K562 (cell line): ENCODE data around the gene PSMB7. TPM values are rescaled to one million over a fixed set of nuclear protein-coding genes. Genes with fewer than 3 reads are reported as not detected.

Experiments used
- ATAC-seq: fragments of 200-7000 bp; cut with Tn5 transposase; 3 replicates; pipeline ENCODE4 v1.9.1; 2020; ENCODE audit warnings: moderate library complexity
- BruUV-seq: library from RNA; stranded (reverse); fragments of 400-500 nt; replicated peaks from 2 replicates; lab custom pipeline; 2021; lab: Mats Ljungman, UMichigan
- CTCF ChIA-PET: fragments of 300-600 bp; formaldehyde crosslinking; extraction: SDS; loops from one replicate; lab custom pipeline; 2021; ENCODE audit warnings: low intra/inter-chr PET ratio; lab: Yijun Ruan, JAX
- POLR2A ChIA-PET: fragments of 300-600, 350-650 bp; sonication (Branson Sonifier 250); formaldehyde crosslinking; extraction: SDS; loops from one replicate; lab custom pipeline; 2021; ENCODE audit warnings: antibody characterized with exemption, inconsistent platforms; lab: Yijun Ruan, JAX
- DNase-seq, 4 experiments: peaks; one replicate each; pipeline versions ENCODE4 v3.0.0 to v3.0.0-alpha.2; 2011 to 2018; ENCODE audit warnings: low spot score in 3 of 4, mixed read lengths in 3 of 4; ENCODE audit errors: extremely low read depth in 1 of 4
- FAIRE-seq: peaks from 2 replicates; lab custom pipeline; 2011; peaks lifted over from hg19 to GRCh38; lab: Jason Lieb, UNC
- H2AFZ ChIP-seq: 2 replicates; pipeline ENCODE4 v1.6.0; 2011; ENCODE audit warnings: low read depth, low read length, control low read depth, inconsistent platforms
- H3K27ac ChIP-seq: fragments of 200-600 bp; 3 replicates; pipeline ENCODE4 v1.8.0; 2011; ENCODE audit warnings: low read depth, mild to moderate bottlenecking, control low read depth, inconsistent platforms, low read length, moderate library complexity, mixed read lengths; ENCODE audit errors: extremely low read depth
- H3K27me3 ChIP-seq, 2 experiments: fragments of 300-600 bp in 1 of 2; 2 replicates in 1 of 2; 3 replicates in 1 of 2; pipeline versions ENCODE4 v1.6.0 to v1.8.0; 2011; ENCODE audit warnings: inconsistent platforms in 2 of 2, low read length in 2 of 2, mild to moderate bottlenecking in 1 of 2, mixed read lengths in 1 of 2, moderate library complexity in 1 of 2; ENCODE audit not compliant: control insufficient read depth in 2 of 2, insufficient read depth in 2 of 2
- H3K36me3 ChIP-seq: fragments of 300-600 bp; 3 replicates; pipeline ENCODE4 v1.8.0; 2011; ENCODE audit warnings: mild to moderate bottlenecking, low read length, inconsistent platforms; ENCODE audit not compliant: control insufficient read depth, insufficient read depth
- H3K4me1 ChIP-seq, 2 experiments: fragments of 200-600 bp in 1 of 2; replicated peaks in 1 of 2; 2 replicates in 1 of 2; 3 replicates in 1 of 2; pipeline versions ENCODE4 v1.5.1 to v1.8.0; 2011; ENCODE audit warnings: inconsistent platforms in 2 of 2, low read length in 2 of 2, mild to moderate bottlenecking in 1 of 2, mixed read lengths in 1 of 2, moderate library complexity in 1 of 2; ENCODE audit not compliant: control insufficient read depth in 2 of 2, insufficient read depth in 2 of 2
- H3K4me2 ChIP-seq: 2 replicates; pipeline ENCODE4 v1.6.1; 2011; ENCODE audit warnings: low read length, control low read depth, inconsistent platforms, mixed read lengths; ENCODE audit not compliant: insufficient read depth
- H3K4me3 ChIP-seq: fragments of 200-600 bp; sonication (generic), shearing (Covaris generic); 2 replicates; pipeline ENCODE4 v1.5.1; 2016; ENCODE audit warnings: control low read depth, inconsistent platforms
- H3K79me2 ChIP-seq: fragments of 200-600 bp; 3 replicates; pipeline ENCODE4 v1.8.0; 2011; ENCODE audit warnings: low read length, inconsistent platforms; ENCODE audit not compliant: control insufficient read depth, insufficient read depth
- H3K9ac ChIP-seq, 2 experiments: 2 replicates each; pipeline versions ENCODE4 v1.6.0 to v1.6.1; 2011; ENCODE audit warnings: low read depth in 2 of 2, low read length in 2 of 2, control low read depth in 1 of 2, inconsistent platforms in 1 of 2, mild to moderate bottlenecking in 1 of 2, mixed read lengths in 1 of 2; ENCODE audit not compliant: insufficient read depth in 1 of 2
- H3K9me1 ChIP-seq: one replicate; pipeline ENCODE4 v1.6.0; 2011; ENCODE audit warnings: inconsistent platforms, mild to moderate bottlenecking, low read length, moderate library complexity; ENCODE audit not compliant: control insufficient read depth, insufficient read depth
- H3K9me3 ChIP-seq: replicated peaks from 2 replicates; pipeline ENCODE4 v1.5.1; 2011; ENCODE audit warnings: low read depth, low read length, inconsistent platforms; ENCODE audit not compliant: control insufficient read depth, insufficient read depth
- H4K20me1 ChIP-seq: replicated peaks from 2 replicates; pipeline ENCODE4 v1.6.1; 2011; ENCODE audit warnings: low read length, inconsistent platforms, mixed read lengths; ENCODE audit not compliant: control insufficient read depth, insufficient read depth
- ARNT ChIP-seq, 2 experiments: fragments of 450-650 bp; IDR thresholded peaks; 2 replicates each; pipeline ENCODE4 v1.6.1; 2016; ENCODE audit warnings: mild to moderate bottlenecking in 1 of 2
- CBFB ChIP-seq: sonication (generic); formaldehyde crosslinking; IDR thresholded peaks from 2 replicates; pipeline ENCODE4 v1.4.0; 2020; ENCODE audit warnings: mild to moderate bottlenecking, missing genetic modification reagents
- IRF9 ChIP-seq: fragments of 450-650 bp; IDR thresholded peaks from 2 replicates; pipeline ENCODE4 v1.6.1; 2016; ENCODE audit warnings: missing biosample characterization, missing genetic modification characterization
- KDM2B ChIP-seq: fragments of 250-450 bp; sonication (Bioruptor Pico); IDR thresholded peaks from 2 replicates; pipeline ENCODE4 v1.8.0; 2021; ENCODE audit warnings: mild to moderate bottlenecking, moderate library complexity
- MEIS2 ChIP-seq: fragments of 450-650 bp; IDR thresholded peaks from 2 replicates; pipeline ENCODE4 v1.6.1; 2014; ENCODE audit warnings: mild to moderate bottlenecking; ENCODE audit not compliant: partially characterized antibody
- POLR2AphosphoS5 ChIP-seq: IDR thresholded peaks from 2 replicates; pipeline ENCODE4 v1.6.1; 2011; ENCODE audit warnings: mild to moderate bottlenecking, low read depth, low read length, moderate library complexity; ENCODE audit not compliant: control insufficient read depth, insufficient read depth
- POLR2G ChIP-seq: fragments of 200-400 bp; formaldehyde crosslinking; IDR thresholded peaks from 2 replicates; pipeline ENCODE4 v1.6.1; 2017; ENCODE audit warnings: low read depth, mild to moderate bottlenecking, antibody characterized with exemption, low read length, moderate library complexity
- RBM22 ChIP-seq: fragments of 200-400 bp; formaldehyde crosslinking; IDR thresholded peaks from 2 replicates; pipeline ENCODE4 v1.6.1; 2018; ENCODE audit warnings: low read length, low read depth; ENCODE audit not compliant: poor library complexity, severe bottlenecking
- SAP30 ChIP-seq: fragments of 200-600 bp; sonication (generic); IDR thresholded peaks from 2 replicates; pipeline ENCODE4 v1.6.1; 2012; ENCODE audit warnings: borderline replicate concordance, low read depth, mild to moderate bottlenecking, moderate library complexity, low read length, control low read depth, inconsistent platforms; ENCODE audit not compliant: insufficient read depth, poor library complexity, severe bottlenecking
- SMARCA5 ChIP-seq: fragments of 450-650 bp; IDR thresholded peaks from 2 replicates; pipeline ENCODE4 v1.6.1; 2016
- ZNF324 ChIP-seq: fragments of 250-450 bp; sonication (Bioruptor Pico); IDR thresholded peaks from 2 replicates; pipeline ENCODE4 v1.4.0; 2020; ENCODE audit warnings: mild to moderate bottlenecking
- ZNF609 ChIP-seq: sonication (generic); formaldehyde crosslinking; IDR thresholded peaks from 2 replicates; pipeline ENCODE4 v1.8.1; 2023; ENCODE audit warnings: missing genetic modification reagents, mild to moderate bottlenecking, borderline replicate concordance
- ZNF77 ChIP-seq: fragments of 250-450 bp; sonication (Bioruptor Pico); IDR thresholded peaks from 2 replicates; pipeline ENCODE4 v1.5.0; 2020
- WGBS: fragments of 100-300 bp; shearing (Covaris generic); methylation state at CpG from one replicate; pipeline ENCODE4 v1.1.6; 2016; ENCODE audit warnings: low coverage, mixed read lengths; ENCODE audit not compliant: insufficient coverage; ENCODE audit errors: missing lambda C conversion rate; 5-methylcytosine and 5-hydroxymethylcytosine counted together
- in situ Hi-C: fragments of 300-500 bp; cut with MboI; formaldehyde crosslinking; loops from 4 replicates; pipeline ENCODE4 v1.15.0; 2018; ENCODE audit warnings: inconsistent platforms, mixed read lengths
- intact Hi-C: fragments of 100-400 bp; cut with micrococcal nuclease; formaldehyde crosslinking; loops from 2 replicates; pipeline ENCODE4 v1.14.2; 2022
- polyA plus RNA-seq, 8 experiments: library from polyadenylated mRNA; depleted of rRNA in 4 of 8; stranded (reverse) in 5 of 8; unstranded in 3 of 8; fragments of >200 nt; fragmentation: Nextera tagmentation in 2 of 8; fragmentation: Illumina TruSeq in 1 of 8; extraction: Ambion mirVana in 2 of 8; extraction: Trizol in 1 of 8; gene quantifications; 2 replicates each; pipeline versions ENCODE4 v1.2.1 to v1.2.3, GENCODE V29; 2011 to 2014; ENCODE audit warnings: inconsistent platforms in 1 of 8, missing spikeins in 1 of 8
- total RNA-seq, 7 experiments: library from RNA; depleted of rRNA in 6 of 7; stranded (reverse); fragments of >200 nt in 6 of 7; fragmentation: Illumina TruSeq in 2 of 7; extraction: Trizol in 2 of 7; gene quantifications; 2 replicates each; pipeline versions ENCODE4 v1.2.1 to v1.2.3, GENCODE V29; 2011 to 2021; ENCODE audit warnings: low replicate concordance in 1 of 7
- TF ChIP-seq, protein P1 (sequence below), 2 experiments: fragments of 450-650 bp in 1 of 2; sonication (generic) in 1 of 2; formaldehyde crosslinking in 1 of 2; IDR thresholded peaks in 1 of 2; conservative IDR thresholded peaks in 1 of 2; 2 replicates each; pipeline versions ENCODE4 v1.6.1 to v1.8.1; 2016 to 2023; ENCODE audit warnings: mild to moderate bottlenecking in 2 of 2, moderate library complexity in 2 of 2, inconsistent platforms in 1 of 2, missing genetic modification reagents in 1 of 2

The PSMB7 gene
- total and polyA plus RNA-seq, 9 of the 15 experiments (the other 6 are each of a cell fraction or from before 2014, with no cell fraction given) = 321 to 978 (median 407) TPM

- Histone ChIP-seq H4K20me1 (peaks cover 4% of the 10 kb centered on the region; the same call in 1 of the 2 replicates), H3K9me3 (no peaks in the 10 kb centered on the region), H3K36me3 (peaks cover 89% of the 10 kb centered on the region), H3K4me3 (no peak overlapping the region), H3K27ac (no peak overlapping the region), H3K9me1 (peaks cover 3% of the 10 kb centered on the region), H3K4me2 (no peak overlapping the region), H3K9ac (no peak overlapping the region), H3K4me1 (peaks cover 0 to 19% of the 10 kb centered on the region in 2 experiments; a peak in 3 of 5 replicates), H2AFZ (no peak overlapping the region), H3K79me2 (no peaks in the 10 kb centered on the region), H3K27me3 (no peaks in the 10 kb centered on the region)
- POLR2A ChIA-PET = interaction anchor here (0.6 kb wide), 2 partner anchors 28 to 1806 kb away, joined by 3 read pairs; no protein-coding TSS in a partner anchor
- intact Hi-C loops (no loop called here), in situ Hi-C loops (no loop called here)
- CTCF ChIA-PET = no interaction called here
- FAIRE-seq (no peak), DNase-seq (no peak), ATAC-seq (no peak)
- BruUV-seq = no TSS peak
- WGBS = 90% methylated on average over 21 of the region's 25 CpGs
- no peak for TF ChIP-seq SAP30
- peak; percentile 59; the same call in 1 of the 2 replicates for TF ChIP-seq POLR2G
- TF ChIP-seq, protein P1, sequence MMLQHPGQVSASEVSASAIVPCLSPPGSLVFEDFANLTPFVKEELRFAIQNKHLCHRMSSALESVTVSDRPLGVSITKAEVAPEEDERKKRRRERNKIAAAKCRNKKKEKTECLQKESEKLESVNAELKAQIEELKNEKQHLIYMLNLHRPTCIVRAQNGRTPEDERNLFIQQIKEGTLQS (IDR thresholded peaks at IDR 0.05) = no peak
- TF ChIP-seq, protein P1 (CRISPR knock-in tag; conservative IDR thresholded peaks at IDR 0.05) = no peak
- no peak for TF ChIP-seq MEIS2
- no peak for TF ChIP-seq ARNT (IDR thresholded peaks at IDR 0.05)
- no peak for TF ChIP-seq ZNF609 (CRISPR knock-in tag)
- peak; percentile 32; the same call in 1 of the 2 replicates for TF ChIP-seq POLR2AphosphoS5
- no peak for TF ChIP-seq SMARCA5
- TF ChIP-seq IRF9 (tag) = no peak
- no peak for TF ChIP-seq CBFB
- TF ChIP-seq RBM22 = peak; percentile 78
- no peak for TF ChIP-seq KDM2B (CRISPR knock-in tag)
- TF ChIP-seq ZNF324 (CRISPR knock-in tag) = no peak
- TF ChIP-seq ZNF77 (CRISPR knock-in tag) = no peak
Observed at GRCh38 chr9:124349675-124350493, 65.4 kb downstream of the PSMB7 start.
